GM19193 (cell line): ENCODE measurements around the gene HS6ST2.

ENCODE experiments used
- POLR2A ChIP-seq: IDR thresholded peaks from 4 replicates; pipeline ENCODE4 v1.6.1; 2011; ENCODE audit not compliant: insufficient read depth, insufficient read length; ENCODE audit errors: extremely low read depth

The HS6ST2 gene

GRCh38 chrX:132791714-132792113 lies 166.7 kb downstream of the HS6ST2 start:
- TF ChIP-seq POLR2A = no peak

- TF ChIP-seq POLR2A = no peak
These were observed 168.1 kb downstream of the HS6ST2 start for GRCh38 chrX:132790329-132790728.

GRCh38 chrX:132786217-132786616 lies 172.2 kb downstream of the HS6ST2 start:
- no peak for TF ChIP-seq POLR2A

GRCh38 chrX:132778917-132779316 lies 179.5 kb downstream of the HS6ST2 start:
- no peak for TF ChIP-seq POLR2A

- TF ChIP-seq POLR2A = no peak
These were observed 181.8 kb downstream of the HS6ST2 start for GRCh38 chrX:132776486-132777210.

- TF ChIP-seq POLR2A = no peak
These were observed 183.1 kb downstream of the HS6ST2 start for GRCh38 chrX:132775263-132775823.

- TF ChIP-seq POLR2A = no peak
These were observed 184.3 kb downstream of the HS6ST2 start for GRCh38 chrX:132774010-132774714.

- no peak for TF ChIP-seq POLR2A
These were observed 188.8 kb downstream of the HS6ST2 start for GRCh38 chrX:132769609-132770008.

- TF ChIP-seq POLR2A = no peak
These were observed 192.0 kb downstream of the HS6ST2 start for GRCh38 chrX:132766452-132766851.

- no peak for TF ChIP-seq POLR2A
These were observed 194.9 kb downstream of the HS6ST2 start for GRCh38 chrX:132763528-132763927.

- TF ChIP-seq POLR2A = no peak
These were observed 199.7 kb downstream of the HS6ST2 start for GRCh38 chrX:132758759-132759158.

GRCh38 chrX:132757066-132757623 lies 201.3 kb downstream of the HS6ST2 start:
- TF ChIP-seq POLR2A = no peak

GRCh38 chrX:132756439-132756838 lies 202.0 kb downstream of the HS6ST2 start:
- TF ChIP-seq POLR2A = no peak

- TF ChIP-seq POLR2A = no peak
These were observed 207.3 kb downstream of the HS6ST2 start for GRCh38 chrX:132751063-132751690.

- TF ChIP-seq POLR2A = no peak
These were observed 207.9 kb downstream of the HS6ST2 start for GRCh38 chrX:132750331-132751062.

- no peak for TF ChIP-seq POLR2A
These were observed 209.0 kb downstream of the HS6ST2 start for GRCh38 chrX:132749406-132749805.
